Measurements from ENCODE around the gene GCKR. TPM values are rescaled to one million over a fixed set of nuclear protein-coding genes. Genes with fewer than 3 reads are reported as not detected.
A peak's percentile ranks its signal among the peaks of the same experiment; 100 is the strongest.

The GCKR gene
- total and polyA plus RNA-seq, 2 of the 13 experiments (the other 11 are each of a cell fraction or from before 2014, with no cell fraction given), result 15.2 to 48.3 TPM

GRCh38 chr2:27496357-27497287 is at the start of gene GCKR (continued):
- TF ChIP-seq ATF3 (CRISPR knock-in tag; IDR thresholded peaks at IDR 0.05), result peak; percentile 21; the same call in 1 of the 2 replicates
- TF ChIP-seq JUNB (CRISPR knock-in tag; IDR thresholded peaks at IDR 0.05; ENCODE audit: borderline replicate concordance), result peak; percentile 68; the same call in 1 of the 2 replicates
- TF ChIP-seq STAG1 (CRISPR knock-in tag; IDR thresholded peaks at IDR 0.05), result no peak
- no peak; the same call in 1 of the 2 replicates for TF ChIP-seq ZNF296 (CRISPR knock-in tag; conservative IDR thresholded peaks at IDR 0.05)
- TF ChIP-seq ZNF644 (CRISPR knock-in tag; IDR thresholded peaks at IDR 0.05; ENCODE audit: low read depth), result peak; percentile 74
- TF ChIP-seq RFX1 (IDR thresholded peaks at IDR 0.05), result no peak
- TF ChIP-seq MTA3 (CRISPR knock-in tag; IDR thresholded peaks at IDR 0.05), result no peak
- TF ChIP-seq TBP (CRISPR knock-in tag; IDR thresholded peaks at IDR 0.05), result no peak
- TF ChIP-seq MTA1 (CRISPR knock-in tag; IDR thresholded peaks at IDR 0.05; ENCODE audit: borderline replicate concordance), result peak; percentile 90; the same call in 1 of the 2 replicates
- TF ChIP-seq ZNF430 (CRISPR knock-in tag; IDR thresholded peaks at IDR 0.05), result peak; percentile 92; the same call in 1 of the 2 replicates
- TF ChIP-seq ZNF432 (CRISPR knock-in tag; IDR thresholded peaks at IDR 0.05; ENCODE audit: borderline replicate concordance), result no peak
- TF ChIP-seq DMAP1 (CRISPR knock-in tag; IDR thresholded peaks at IDR 0.05), result peak; percentile 64
- TF ChIP-seq ZNF530 (CRISPR knock-in tag; IDR thresholded peaks at IDR 0.05; ENCODE audit: low read depth), result no peak
- TF ChIP-seq ZNF772 (CRISPR knock-in tag; IDR thresholded peaks at IDR 0.05), result peak; percentile 94
- TF ChIP-seq ZNF792 (CRISPR knock-in tag; IDR thresholded peaks at IDR 0.05), result peak; percentile 36
- peak; percentile 54; the same call in 1 of the 2 replicates for TF ChIP-seq ZNF205 (CRISPR knock-in tag; IDR thresholded peaks at IDR 0.05)
- peak; percentile 81; the same call in 1 of the 2 replicates for TF ChIP-seq SMAD1 (CRISPR knock-in tag; IDR thresholded peaks at IDR 0.05; ENCODE audit: borderline replicate concordance, low read depth)
- TF ChIP-seq SIN3B (IDR thresholded peaks at IDR 0.05; ENCODE audit: low read length), result no peak
- TF ChIP-seq HMG20A (CRISPR knock-in tag; IDR thresholded peaks at IDR 0.05; ENCODE audit: borderline replicate concordance), result peak; percentile 64; the same call in 1 of the 2 replicates
- TF ChIP-seq ATF4 (CRISPR knock-in tag; IDR thresholded peaks at IDR 0.05), result peak in 1 of 2 experiments; percentile 83; a peak in 1 of 4 replicates
- no peak for TF ChIP-seq NFRKB (IDR thresholded peaks at IDR 0.05)
- TF ChIP-seq PRMT3 (CRISPR knock-in tag; IDR thresholded peaks at IDR 0.05; ENCODE audit: borderline replicate concordance, low read depth), result no peak
- no peak for TF ChIP-seq NFKBIZ (CRISPR knock-in tag; IDR thresholded peaks at IDR 0.05)
- TF ChIP-seq ZNF468 (CRISPR knock-in tag; IDR thresholded peaks at IDR 0.05), result no peak
- TF ChIP-seq MLLT10 (CRISPR knock-in tag; IDR thresholded peaks at IDR 0.05), result no peak
- TF ChIP-seq ZBTB2 (CRISPR knock-in tag; IDR thresholded peaks at IDR 0.05; ENCODE audit: low read depth), result peak; percentile 68
- TF ChIP-seq ETS1 (CRISPR knock-in tag; IDR thresholded peaks at IDR 0.05), result no peak
- no peak for TF ChIP-seq EHMT2 (IDR thresholded peaks at IDR 0.05; ENCODE audit: borderline replicate concordance, low read depth, low read length)
- peak; percentile 60; the same call in 1 of the 2 replicates for TF ChIP-seq ELF1 (CRISPR knock-in tag; IDR thresholded peaks at IDR 0.05)
- TF ChIP-seq GZF1 (CRISPR knock-in tag; IDR thresholded peaks at IDR 0.05), result no peak

All from HepG2 (cell line).